Neural progenitor cell (in vitro differentiated cells): ENCODE measurements around the gene MAPK7. TPM values are rescaled to one million over a fixed set of nuclear protein-coding genes. Genes with fewer than 3 reads are reported as not detected.

Source experiments
- DNase-seq: peaks from one replicate; pipeline ENCODE4 v3.0.0-alpha.2; 2016; ENCODE audit warnings: low spot score
- H2AFZ ChIP-seq: fragments of 200-600 bp; sonication (generic); replicated peaks from 2 replicates; pipeline ENCODE4 v1.6.1; 2016; ENCODE audit warnings: antibody characterized with exemption
- H3F3A ChIP-seq: fragments of 200-600 bp; sonication (generic); 2 replicates; pipeline ENCODE4 v1.6.1; 2016; ENCODE audit warnings: antibody characterized with exemption, low read depth
- H3K27ac ChIP-seq: fragments of 200-600 bp; sonication (generic); 2 replicates; pipeline ENCODE4 v1.5.1; 2016; ENCODE audit warnings: mild to moderate bottlenecking
- H3K27me3 ChIP-seq: fragments of 200-600 bp; sonication (generic); 2 replicates; pipeline ENCODE4 v1.6.1; 2016; ENCODE audit warnings: mild to moderate bottlenecking, moderate library complexity
- H3K36me3 ChIP-seq: fragments of 200-600 bp; sonication (generic); 2 replicates; pipeline ENCODE4 v1.5.1; 2016
- H3K4me1 ChIP-seq: fragments of 200-600 bp; sonication (generic); 2 replicates; pipeline ENCODE4 v1.6.1; 2016; ENCODE audit warnings: mixed run types
- H3K4me2 ChIP-seq: fragments of 200-600 bp; sonication (generic); 2 replicates; pipeline ENCODE4 v1.6.1; 2016
- H3K4me3 ChIP-seq: fragments of 200-600 bp; sonication (generic); 2 replicates; pipeline ENCODE4 v1.5.1; 2016
- H3K79me2 ChIP-seq: fragments of 200-600 bp; sonication (generic); 2 replicates; pipeline ENCODE4 v1.6.1; 2016; ENCODE audit warnings: low read depth
- H3K9ac ChIP-seq: fragments of 200-600 bp; sonication (generic); 2 replicates; pipeline ENCODE4 v1.6.1; 2016
- H3K9me3 ChIP-seq: fragments of 200-600 bp; sonication (generic); 2 replicates; pipeline ENCODE4 v1.5.1; 2016; ENCODE audit warnings: low read depth
- H4K20me1 ChIP-seq: fragments of 200-600 bp; sonication (generic); 2 replicates; pipeline ENCODE4 v1.6.1; 2016; ENCODE audit warnings: low read depth
- H3K27ac Mint-ChIP-seq: 3 replicates; pipeline ENCODE4 v1.8.0; 2021; ENCODE audit warnings: mixed read lengths
- H3K27me3 Mint-ChIP-seq: 2 replicates; pipeline ENCODE4 v1.8.0; 2022; ENCODE audit warnings: low read depth, mild to moderate bottlenecking, inconsistent platforms, moderate library complexity, mixed read lengths; ENCODE audit not compliant: insufficient read depth
- H3K36me3 Mint-ChIP-seq: 3 replicates; pipeline ENCODE4 v1.8.0; 2021; ENCODE audit warnings: mixed read lengths
- H3K4me1 Mint-ChIP-seq: 3 replicates; pipeline ENCODE4 v1.8.0; 2021; ENCODE audit warnings: mixed read lengths
- H3K4me3 Mint-ChIP-seq: 3 replicates; pipeline ENCODE4 v1.8.0; 2021; ENCODE audit warnings: mild to moderate bottlenecking, moderate library complexity, mixed read lengths
- H3K9me3 Mint-ChIP-seq: 3 replicates; pipeline ENCODE4 v1.8.0; 2020; ENCODE audit warnings: mixed read lengths
- CTCF ChIP-seq: fragments of 200-600 bp; sonication (generic); IDR thresholded peaks from 2 replicates; pipeline ENCODE4 v1.5.1; 2017; ENCODE audit warnings: antibody characterized with exemption, mild to moderate bottlenecking
- EZH2 ChIP-seq: fragments of 200-600 bp; sonication (generic); IDR thresholded peaks from 2 replicates; pipeline ENCODE4 v1.6.1; 2017; ENCODE audit warnings: antibody characterized with exemption, mild to moderate bottlenecking, moderate library complexity
- EZH2phosphoT487 ChIP-seq: fragments of 200-600 bp; sonication (generic); IDR thresholded peaks from 2 replicates; pipeline ENCODE4 v1.6.1; 2017; ENCODE audit warnings: antibody characterized with exemption
- total RNA-seq: library from RNA; depleted of rRNA; stranded (reverse); fragments of >200 nt; gene quantifications from 2 replicates; pipeline ENCODE4 v1.2.3, GENCODE V29; 2015; ENCODE audit warnings: low replicate concordance

MAPK7 gene
- total RNA-seq, 1 donor from 2014 or later: 12.2 TPM

- no peak for DNase-seq
- Histone ChIP-seq H3K4me2 (no peak overlapping the region), H4K20me1 (no peaks in the 10 kb centered on the region), H3K27me3 (no peaks in the 10 kb centered on the region), H3K4me1 (no peaks in the 10 kb centered on the region), H3K36me3 (no peaks in the 10 kb centered on the region), H3K9me3 (no peaks in the 10 kb centered on the region), H3K4me3 (no peak overlapping the region), H3F3A (no peaks in the 10 kb centered on the region), H2AFZ (no peak overlapping the region), H3K79me2 (no peaks in the 10 kb centered on the region), H3K27ac (no peak overlapping the region), H3K9ac (no peak overlapping the region)
- no peaks in the 10 kb centered on the region for H3K9me3 Mint-ChIP-seq
- H3K27ac Mint-ChIP-seq: no peak overlapping the region
- TF ChIP-seq EZH2 (no peak), EZH2phosphoT487 (no peak), CTCF (no peak)
- no peak overlapping the region for H3K4me3 Mint-ChIP-seq
- peaks cover 12% of the 10 kb centered on the region for H3K4me1 Mint-ChIP-seq
- peaks cover 9% of the 10 kb centered on the region for H3K27me3 Mint-ChIP-seq
- no peaks in the 10 kb centered on the region for H3K36me3 Mint-ChIP-seq
Observed at GRCh38 chr17:19366637-19366972, 11.7 kb upstream of the MAPK7 start.

GRCh38 chr17:19368229-19368628 lies 10.1 kb upstream of the MAPK7 start:
- Histone ChIP-seq H3K27ac (no peak overlapping the region), H3K4me1 (peaks cover 4% of the 10 kb centered on the region), H3K9ac (no peak overlapping the region), H3K4me2 (no peak overlapping the region), H3K9me3 (no peaks in the 10 kb centered on the region), H4K20me1 (no peaks in the 10 kb centered on the region), H3F3A (no peaks in the 10 kb centered on the region), H3K79me2 (no peaks in the 10 kb centered on the region), H3K27me3 (no peaks in the 10 kb centered on the region), H2AFZ (no peak overlapping the region), H3K4me3 (no peak overlapping the region), H3K36me3 (no peaks in the 10 kb centered on the region)
- Mint-ChIP-seq H3K36me3 (no peaks in the 10 kb centered on the region), H3K4me3 (no peak overlapping the region), H3K27me3 (peaks cover 8% of the 10 kb centered on the region), H3K27ac (no peak overlapping the region), H3K4me1 (peaks cover 7% of the 10 kb centered on the region), H3K9me3 (no peaks in the 10 kb centered on the region)
- no peak for DNase-seq
- TF ChIP-seq EZH2phosphoT487: no peak
- TF ChIP-seq EZH2: no peak
- no peak for TF ChIP-seq CTCF

GRCh38 chr17:19369107-19369778 lies 9.1 kb upstream of the MAPK7 start:
- Mint-ChIP-seq H3K27me3 (peaks cover 6% of the 10 kb centered on the region), H3K36me3 (no peaks in the 10 kb centered on the region), H3K4me3 (no peak overlapping the region), H3K4me1 (peaks cover 3% of the 10 kb centered on the region), H3K9me3 (no peaks in the 10 kb centered on the region), H3K27ac (no peak overlapping the region)
- H3K9me3 ChIP-seq: no peaks in the 10 kb centered on the region
- H3F3A ChIP-seq: no peaks in the 10 kb centered on the region
- H3K79me2 ChIP-seq: no peaks in the 10 kb centered on the region
- no peaks in the 10 kb centered on the region for H4K20me1 ChIP-seq
- H3K4me2 ChIP-seq: no peak overlapping the region
- peaks cover 4% of the 10 kb centered on the region for H3K4me1 ChIP-seq
- no peak overlapping the region for H3K4me3 ChIP-seq
- H3K27ac ChIP-seq: no peak overlapping the region
- H2AFZ ChIP-seq: no peak overlapping the region
- no peaks in the 10 kb centered on the region for H3K36me3 ChIP-seq
- DNase-seq: no peak
- TF ChIP-seq CTCF (no peak), EZH2phosphoT487 (no peak), EZH2 (no peak)
- H3K27me3 ChIP-seq: no peaks in the 10 kb centered on the region
- no peak overlapping the region for H3K9ac ChIP-seq
